Erythroblast (primary cell): ENCODE results near the gene C1orf210.

Experiments used
- GATA1 ChIP-seq: IDR thresholded peaks from 2 replicates; pipeline ENCODE4 v1.6.1; 2011; ENCODE audit warnings: low read depth, mild to moderate bottlenecking, control low read depth, low read length, moderate library complexity
- POLR2A ChIP-seq: IDR thresholded peaks from 2 replicates; pipeline ENCODE4 v1.6.1; 2011; ENCODE audit warnings: mild to moderate bottlenecking, low read length

- TF ChIP-seq POLR2A (no peak), GATA1 (no peak)
Observed at GRCh38 chr1:43253876-43254275, 31.5 kb downstream of the C1orf210 start.
